OCI-LY1 (cell line): ENCODE measurements around the gene FBXL19.

Experiments used
- H2AFZ ChIP-seq: fragments of 200-600 bp; sonication (generic), shearing (Covaris generic); 2 replicates; pipeline ENCODE4 v1.6.0; 2014; ENCODE audit warnings: antibody characterized with exemption, mild to moderate bottlenecking, low read length
- H3F3A ChIP-seq: fragments of 200-600 bp; sonication (generic), shearing (Covaris generic); 2 replicates; pipeline ENCODE4 v1.6.0; 2014; ENCODE audit warnings: mild to moderate bottlenecking, antibody characterized with exemption, low read length, moderate library complexity; ENCODE audit not compliant: insufficient read depth
- H3K27ac ChIP-seq: fragments of 200-600 bp; sonication (generic); 2 replicates; pipeline ENCODE4 v1.5.1; 2014; ENCODE audit warnings: low read length, mixed run types, mild to moderate bottlenecking, low read depth; ENCODE audit not compliant: poor library complexity, severe bottlenecking
- H3K27me3 ChIP-seq: fragments of 200-600 bp; sonication (generic); 2 replicates; pipeline ENCODE4 v1.6.0; 2014; ENCODE audit warnings: antibody characterized with exemption, mild to moderate bottlenecking, low read length, moderate library complexity; ENCODE audit not compliant: insufficient read depth
- H3K36me3 ChIP-seq: fragments of 200-600 bp; sonication (generic); 2 replicates; pipeline ENCODE4 v1.6.1; 2014; ENCODE audit warnings: mild to moderate bottlenecking, antibody characterized with exemption, low read length, moderate library complexity, mixed read lengths; ENCODE audit not compliant: insufficient read depth
- H3K4me1 ChIP-seq: fragments of 200-600 bp; sonication (generic); 2 replicates; pipeline ENCODE4 v1.5.1; 2014; ENCODE audit warnings: mild to moderate bottlenecking, low read length, moderate library complexity; ENCODE audit not compliant: insufficient read depth, severe bottlenecking
- H3K4me2 ChIP-seq: fragments of 200-600 bp; sonication (generic), shearing (Covaris generic); 2 replicates; pipeline ENCODE4 v1.6.1; 2014; ENCODE audit warnings: low read length
- H3K4me3 ChIP-seq: fragments of 200-600 bp; sonication (generic); 2 replicates; pipeline ENCODE4 v1.5.1; 2014; ENCODE audit warnings: low read length, low read depth, mild to moderate bottlenecking, mixed read lengths; ENCODE audit not compliant: poor library complexity, severe bottlenecking
- H3K79me2 ChIP-seq: fragments of 200-600 bp; shearing (Covaris generic); 2 replicates; pipeline ENCODE4 v1.6.1; 2016; ENCODE audit warnings: mixed run types, low read length, mixed read lengths; ENCODE audit not compliant: insufficient read depth
- H3K9ac ChIP-seq: fragments of 200-600 bp; sonication (generic), shearing (Covaris generic); 2 replicates; pipeline ENCODE4 v1.6.1; 2014; ENCODE audit warnings: mild to moderate bottlenecking, low read length, mixed read lengths
- H3K9me2 ChIP-seq: fragments of 200-600 bp; sonication (generic), shearing (Covaris generic); 2 replicates; pipeline ENCODE4 v1.6.1; 2014; ENCODE audit warnings: low read depth, mild to moderate bottlenecking, low read length, mixed read lengths
- H3K9me3 ChIP-seq: fragments of 200-600 bp; shearing (Covaris generic); 2 replicates; pipeline ENCODE4 v1.6.1; 2014; ENCODE audit warnings: low read length, mixed read lengths
- H4K20me1 ChIP-seq: fragments of 200-600 bp; sonication (generic), shearing (Covaris generic); 2 replicates; pipeline ENCODE4 v1.6.0; 2016; ENCODE audit warnings: mild to moderate bottlenecking, low read length; ENCODE audit not compliant: insufficient read depth
- EZH2 ChIP-seq: fragments of 200-600 bp; sonication (generic), shearing (Covaris generic); IDR thresholded peaks from 2 replicates; pipeline ENCODE4 v1.8.0; 2017; ENCODE audit warnings: borderline replicate concordance, mixed run types, mild to moderate bottlenecking, antibody characterized with exemption, low read length, moderate library complexity, mixed read lengths
- TF ChIP-seq, protein P1 (sequence below): fragments of 200-600 bp; sonication (generic), shearing (Covaris generic); IDR thresholded peaks from 2 replicates; pipeline ENCODE4 v1.5.1; 2017; ENCODE audit warnings: mild to moderate bottlenecking, antibody characterized with exemption, low read length, moderate library complexity, mixed read lengths

FBXL19 gene

GRCh38 chr16:30991052-30991451 lies 67.7 kb downstream of the FBXL19 start:
- Histone ChIP-seq H3K9me3 (no peaks in the 10 kb centered on the region), H3K4me2 (no peak overlapping the region), H3K36me3 (no peaks in the 10 kb centered on the region), H3K27ac (no peak overlapping the region), H3K9ac (no peak overlapping the region), H3K4me3 (no peak overlapping the region), H3K9me2 (no peaks in the 10 kb centered on the region), H3K79me2 (no peaks in the 10 kb centered on the region), H3K27me3 (no peaks in the 10 kb centered on the region), H3K4me1 (peaks cover 34% of the 10 kb centered on the region), H3F3A (no peaks in the 10 kb centered on the region), H4K20me1 (no peaks in the 10 kb centered on the region), H2AFZ (no peak overlapping the region)
- TF ChIP-seq EZH2, result no peak
- TF ChIP-seq, protein P1, sequence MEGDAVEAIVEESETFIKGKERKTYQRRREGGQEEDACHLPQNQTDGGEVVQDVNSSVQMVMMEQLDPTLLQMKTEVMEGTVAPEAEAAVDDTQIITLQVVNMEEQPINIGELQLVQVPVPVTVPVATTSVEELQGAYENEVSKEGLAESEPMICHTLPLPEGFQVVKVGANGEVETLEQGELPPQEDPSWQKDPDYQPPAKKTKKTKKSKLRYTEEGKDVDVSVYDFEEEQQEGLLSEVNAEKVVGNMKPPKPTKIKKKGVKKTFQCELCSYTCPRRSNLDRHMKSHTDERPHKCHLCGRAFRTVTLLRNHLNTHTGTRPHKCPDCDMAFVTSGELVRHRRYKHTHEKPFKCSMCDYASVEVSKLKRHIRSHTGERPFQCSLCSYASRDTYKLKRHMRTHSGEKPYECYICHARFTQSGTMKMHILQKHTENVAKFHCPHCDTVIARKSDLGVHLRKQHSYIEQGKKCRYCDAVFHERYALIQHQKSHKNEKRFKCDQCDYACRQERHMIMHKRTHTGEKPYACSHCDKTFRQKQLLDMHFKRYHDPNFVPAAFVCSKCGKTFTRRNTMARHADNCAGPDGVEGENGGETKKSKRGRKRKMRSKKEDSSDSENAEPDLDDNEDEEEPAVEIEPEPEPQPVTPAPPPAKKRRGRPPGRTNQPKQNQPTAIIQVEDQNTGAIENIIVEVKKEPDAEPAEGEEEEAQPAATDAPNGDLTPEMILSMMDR, result no peak

DNA sequence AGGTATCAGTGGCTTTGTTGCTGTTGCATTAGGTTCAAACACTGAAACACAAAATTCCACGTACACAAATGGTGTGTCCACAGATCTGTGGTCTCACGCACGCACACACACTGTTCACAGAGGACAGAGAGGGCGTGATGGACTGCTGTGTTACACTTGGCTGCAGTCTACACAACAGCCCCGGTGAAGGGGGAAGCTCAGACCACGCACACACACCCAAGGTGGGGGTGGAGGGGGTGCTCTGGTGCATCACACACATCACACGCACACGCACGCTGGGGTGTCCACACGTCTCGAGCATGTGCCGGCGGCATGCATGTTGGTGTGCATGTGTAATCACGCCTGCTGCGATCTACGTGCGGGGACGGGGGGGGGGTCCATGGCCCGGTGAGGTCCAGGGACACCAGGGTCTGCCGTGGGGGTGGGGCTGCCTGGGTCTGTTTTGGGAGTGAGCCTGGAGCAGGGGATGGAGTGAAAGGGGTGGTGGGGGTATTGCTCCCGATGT lies 69.0 kb downstream of the FBXL19 start:
- no peaks in the 10 kb centered on the region for H3F3A ChIP-seq
- no peaks in the 10 kb centered on the region for H3K9me3 ChIP-seq
- H2AFZ ChIP-seq, result no peak overlapping the region

DNA sequence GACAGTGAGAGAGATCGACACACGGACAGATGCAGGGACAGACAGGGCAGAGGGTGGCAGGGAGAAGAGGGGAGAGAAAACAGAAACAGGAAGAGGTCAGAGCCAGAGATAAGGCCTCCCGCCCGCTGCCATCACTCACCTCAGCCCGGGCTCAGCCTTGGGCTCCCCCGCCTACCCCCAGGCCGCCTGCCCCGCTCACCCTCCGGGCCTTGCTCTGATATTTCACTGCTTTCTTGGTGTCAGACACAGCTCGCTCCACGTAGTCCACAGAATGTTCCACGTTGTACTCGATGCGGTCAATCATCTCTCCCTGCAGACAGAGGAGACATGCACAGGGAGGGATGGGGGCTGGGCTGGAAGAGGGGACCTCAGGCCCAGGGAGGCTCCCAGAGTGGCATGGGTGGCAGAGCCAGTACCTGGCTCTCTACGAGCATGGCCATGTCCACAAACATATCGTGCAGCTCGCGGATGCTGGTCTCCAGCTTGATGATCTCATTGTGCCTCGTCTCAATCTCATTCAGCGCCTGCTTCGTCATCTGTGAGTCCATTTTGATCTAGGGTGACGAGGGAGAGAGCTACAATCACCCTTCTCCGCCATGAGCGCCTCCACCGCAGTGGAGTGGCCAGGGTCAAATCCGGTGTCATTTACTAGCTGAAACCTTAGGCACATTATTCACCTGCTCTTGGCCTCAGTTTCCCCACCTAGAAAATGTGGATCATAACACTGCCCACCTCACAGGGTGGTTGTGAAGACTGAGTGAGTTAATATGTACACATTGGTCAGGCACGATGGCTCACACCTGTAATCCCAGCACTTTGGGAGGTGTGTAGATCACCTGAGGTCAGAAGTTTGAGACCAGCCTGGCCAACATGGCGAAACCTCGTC lies 69.8 kb downstream of the FBXL19 start:
- H3K27ac ChIP-seq, result peak overlapping the region; percentile 55
- no peaks in the 10 kb centered on the region for H3K9me3 ChIP-seq
- H3K4me2 ChIP-seq, result peak overlapping the region; percentile 5; the same call in 1 of the 2 replicates
- no peak overlapping the region for H2AFZ ChIP-seq
- no peak overlapping the region; the same call in 1 of the 2 replicates for H3K9ac ChIP-seq
- no peaks in the 10 kb centered on the region for H3K9me2 ChIP-seq
- no peak for TF ChIP-seq EZH2
- TF ChIP-seq, protein P1, result no peak
- H3K27me3 ChIP-seq, result no peaks in the 10 kb centered on the region
- no peak overlapping the region for H3K4me3 ChIP-seq
- H3K4me1 ChIP-seq, result peaks cover 47% of the 10 kb centered on the region
- no peaks in the 10 kb centered on the region for H3F3A ChIP-seq
- no peaks in the 10 kb centered on the region for H4K20me1 ChIP-seq
- no peaks in the 10 kb centered on the region for H3K36me3 ChIP-seq
- no peaks in the 10 kb centered on the region for H3K79me2 ChIP-seq

More for the DNA sequence above, 69.0 kb downstream of the FBXL19 start:
- H3K9ac ChIP-seq, result no peak overlapping the region; the same call in 1 of the 2 replicates
- no peaks in the 10 kb centered on the region for H3K36me3 ChIP-seq
- H3K4me3 ChIP-seq, result no peak overlapping the region
- H3K79me2 ChIP-seq, result no peaks in the 10 kb centered on the region
- TF ChIP-seq, protein P1, result no peak
- no peak for TF ChIP-seq EZH2
- peak overlapping the region; percentile 55 for H3K27ac ChIP-seq
- peak overlapping the region; percentile 5; the same call in 1 of the 2 replicates for H3K4me2 ChIP-seq
- no peaks in the 10 kb centered on the region for H4K20me1 ChIP-seq
- H3K9me2 ChIP-seq, result no peaks in the 10 kb centered on the region
- no peaks in the 10 kb centered on the region for H3K27me3 ChIP-seq
- peaks cover 44% of the 10 kb centered on the region for H3K4me1 ChIP-seq
